Gastrocnemius medialis (tissue), 4 donors: ENCODE measurements around the gene MOV10. TPM values are rescaled to one million over a fixed set of nuclear protein-coding genes. Genes with fewer than 3 reads are reported as not detected.

Source experiments
- ATAC-seq, 2 donors: fragments of 150-250 bp; one replicate each; pipeline ENCODE4 v1.9.1; 2016
- DNase-seq, 2 donors: peaks; one replicate each; pipeline ENCODE4 v3.0.0-alpha.2; 2019
- H3K27ac ChIP-seq, 4 donors: fragments of 200-600 bp; sonication (generic); 1 replicate in 1 of 4; 2 replicates in 3 of 4; pipeline ENCODE4 v1.5.1; 2016 to 2018; ENCODE audit warnings: mild to moderate bottlenecking in 2 of 4, moderate library complexity in 1 of 4
- H3K27me3 ChIP-seq, 3 donors: fragments of 200-600 bp; sonication (generic) in 2 of 3; 1 replicate in 1 of 3; 2 replicates in 2 of 3; pipeline versions ENCODE4 v1.5.1 to v1.6.0; 2016 to 2019; ENCODE audit warnings: mild to moderate bottlenecking in 1 of 3, moderate library complexity in 1 of 3
- H3K36me3 ChIP-seq, 2 donors: fragments of 200-600 bp; sonication (generic) in 1 of 2; one replicate each; pipeline ENCODE4 v1.5.1; 2017 to 2018
- H3K4me1 ChIP-seq, 2 donors: fragments of 200-600 bp; sonication (generic) in 1 of 2; one replicate each; pipeline ENCODE4 v1.5.1; 2016 to 2017; ENCODE audit warnings: mild to moderate bottlenecking in 2 of 2
- H3K4me3 ChIP-seq, 4 donors: fragments of 200-600 bp; sonication (generic) in 3 of 4; 1 replicate in 1 of 4; 2 replicates in 3 of 4; pipeline ENCODE4 v1.5.1; 2016 to 2019; ENCODE audit warnings: mild to moderate bottlenecking in 2 of 4
- H3K9me3 ChIP-seq, 3 donors: fragments of 200-600 bp; sonication (generic) in 2 of 3; 1 replicate in 1 of 3; 2 replicates in 2 of 3; pipeline ENCODE4 v1.5.1; 2016 to 2019
- CTCF ChIP-seq, 5 experiments: fragments of 450-650 bp in 3 of 5; fragments of 200-600 bp in 2 of 5; sonication (generic) in 2 of 5; IDR thresholded peaks in 4 of 5; conservative IDR thresholded peaks in 1 of 5; 1 replicate in 4 of 5; 2 replicates in 1 of 5; pipeline ENCODE4 v1.5.1; 2016 to 2019; ENCODE audit warnings: antibody characterized with exemption in 5 of 5, mild to moderate bottlenecking in 3 of 5, moderate library complexity in 3 of 5
- POLR2A ChIP-seq, 2 donors: fragments of 450-650 bp; IDR thresholded peaks; one replicate each; pipeline ENCODE4 v1.6.1; 2017; ENCODE audit warnings: antibody characterized with exemption in 2 of 2, mild to moderate bottlenecking in 2 of 2, moderate library complexity in 2 of 2
- in situ Hi-C, 4 donors: fragments of 200-750 bp; cut with MboI; loops; one replicate each; pipeline versions ENCODE4 v1.15.0 to v1.8.0; 2017; ENCODE audit warnings: low sequenced_read_pairs in 4 of 4
- intact Hi-C: fragments of 100-400 bp; cut with DNase I; formaldehyde crosslinking; loops from one replicate; pipeline ENCODE4 v1.15.1; 2023; ENCODE audit warnings: low total_unique reads
- total RNA-seq, 4 donors: library from RNA; depleted of rRNA; stranded (reverse); fragments of >200 nt; gene quantifications; one replicate each; pipeline versions ENCODE4 v1.1.0 to v1.2.3, GENCODE V29; 2016

Gene MOV10
- total RNA-seq, 4 donors from 2014 or later = 2.8 to 7.2 (median 4.8) TPM

DNA sequence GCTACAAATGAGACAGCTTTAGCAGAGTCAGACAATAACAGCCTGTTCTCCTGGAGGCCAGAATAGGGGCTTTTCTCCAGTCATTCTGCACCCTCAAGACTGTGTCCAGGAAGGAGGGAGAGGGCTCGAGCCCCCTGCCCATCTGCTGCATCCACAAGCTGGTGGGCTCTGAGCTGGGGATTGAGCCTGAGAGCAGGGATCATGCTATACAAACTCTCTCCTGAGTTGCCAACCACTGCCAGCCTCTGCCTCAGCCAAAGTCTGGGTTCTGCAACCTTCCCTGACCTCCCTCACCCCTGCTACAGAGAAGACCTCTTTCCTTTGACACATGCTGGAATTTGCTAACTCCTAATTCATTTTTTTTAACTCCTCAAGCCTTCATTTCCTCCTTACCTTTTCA is 55.5 kb downstream of the MOV10 start:
- H3K4me1 ChIP-seq = no peaks in the 10 kb centered on the region
- intact Hi-C loops = no loop called here
- in situ Hi-C loops = loop anchor here in 2 of 4 donors (10.0 to 25.0 kb wide), 2 partner anchors 65 to 332 kb away; partner anchors contain the start of gene LRIG2 (in 1 of the 2)
- no peaks in the 10 kb centered on the region for H3K9me3 ChIP-seq
- no peaks in the 10 kb centered on the region for H3K36me3 ChIP-seq
- no peak for TF ChIP-seq CTCF (IDR thresholded peaks at IDR 0.05 in 4 of 5, conservative IDR thresholded peaks at IDR 0.05 in 1 of 5)
- TF ChIP-seq POLR2A (IDR thresholded peaks at IDR 0.05) = no peak
- H3K27me3 ChIP-seq = no peaks in the 10 kb centered on the region
- H3K4me3 ChIP-seq = no peak overlapping the region
- ATAC-seq (no peak), DNase-seq (no peak)
- no peak overlapping the region for H3K27ac ChIP-seq

- Histone ChIP-seq H3K4me1 (no peaks in the 10 kb centered on the region), H3K27ac (no peak overlapping the region), H3K27me3 (no peaks in the 10 kb centered on the region), H3K36me3 (no peaks in the 10 kb centered on the region), H3K4me3 (no peak overlapping the region), H3K9me3 (no peaks in the 10 kb centered on the region)
- intact Hi-C loops (no loop called here), in situ Hi-C loops (loop anchor here in 2 of 4 donors (10.0 to 25.0 kb wide), 2 partner anchors 63 to 331 kb away; partner anchors contain the start of gene LRIG2 (in 1 of the 2))
- TF ChIP-seq POLR2A (IDR thresholded peaks at IDR 0.05) (no peak), CTCF (IDR thresholded peaks at IDR 0.05 in 4 of 5, conservative IDR thresholded peaks at IDR 0.05 in 1 of 5) (no peak)
- DNase-seq (no peak), ATAC-seq (no peak)
These were observed 57.0 kb downstream of the MOV10 start for GRCh38 chr1:112731451-112731850.

DNA sequence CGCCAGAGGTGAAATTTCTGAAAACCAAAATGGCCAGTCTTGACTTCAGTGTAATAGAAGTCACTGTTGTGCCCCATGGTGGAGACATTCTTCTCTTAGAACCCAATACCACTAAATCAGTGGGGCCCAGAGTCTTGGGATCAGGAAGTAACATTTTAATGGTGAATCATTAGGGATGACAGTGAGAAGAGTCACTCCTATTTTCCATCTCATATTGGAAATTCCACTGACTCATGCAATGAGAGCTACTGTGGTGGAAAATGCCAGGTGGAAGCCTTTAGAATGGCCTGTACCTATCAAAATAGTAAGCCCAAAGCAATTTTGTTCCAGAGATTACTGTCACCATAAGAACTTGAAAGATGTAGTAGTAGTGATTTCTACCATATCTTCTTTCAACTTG is 61.3 kb downstream of the MOV10 start:
- Histone ChIP-seq H3K4me3 (no peak overlapping the region), H3K9me3 (no peaks in the 10 kb centered on the region), H3K36me3 (no peaks in the 10 kb centered on the region), H3K27me3 (peaks cover 0 to 7% (median 3%) of the 10 kb centered on the region in 3 donors), H3K27ac (no peak overlapping the region), H3K4me1 (no peaks in the 10 kb centered on the region)
- TF ChIP-seq CTCF (IDR thresholded peaks at IDR 0.05 in 4 of 5, conservative IDR thresholded peaks at IDR 0.05 in 1 of 5) (no peak), POLR2A (IDR thresholded peaks at IDR 0.05) (no peak)
- intact Hi-C loops = no loop called here
- ATAC-seq (no peak), DNase-seq (no peak)
- in situ Hi-C loops = loop anchor here in 2 of 4 donors (10.0 to 25.0 kb wide), 2 partner anchors 59 to 327 kb away; partner anchors contain the start of gene LRIG2 (in 1 of the 2)

DNA sequence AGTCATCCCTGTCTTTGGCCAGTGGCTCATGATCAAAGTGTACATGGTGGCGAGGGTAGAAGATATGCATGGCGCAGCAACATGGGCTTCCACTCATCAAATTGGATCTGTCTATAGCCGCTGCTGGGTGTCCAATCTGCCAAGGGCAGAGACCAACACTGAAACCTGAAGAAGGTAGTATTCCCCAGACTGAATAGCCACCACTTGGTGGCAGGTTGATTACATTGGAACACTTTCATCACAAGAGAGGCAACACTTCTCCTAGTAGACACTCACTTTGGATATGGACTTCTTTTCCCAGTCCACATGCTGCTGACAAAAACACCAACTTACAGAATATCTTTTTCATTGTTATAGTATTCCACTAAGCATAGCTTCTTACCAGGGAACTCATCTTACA is 63.1 kb downstream of the MOV10 start:
- intact Hi-C loops = no loop called here
- H3K27ac ChIP-seq = no peak overlapping the region
- no peak for ATAC-seq
- no peak overlapping the region for H3K4me3 ChIP-seq
- no peaks in the 10 kb centered on the region for H3K9me3 ChIP-seq
- H3K4me1 ChIP-seq = no peaks in the 10 kb centered on the region
- TF ChIP-seq CTCF (IDR thresholded peaks at IDR 0.05 in 4 of 5, conservative IDR thresholded peaks at IDR 0.05 in 1 of 5) = no peak
- DNase-seq = no peak
- no peaks in the 10 kb centered on the region for H3K36me3 ChIP-seq
- in situ Hi-C loops = loop anchor here in 2 of 4 donors (10.0 to 25.0 kb wide), 2 partner anchors 57 to 325 kb away; partner anchors contain the start of gene LRIG2 (in 1 of the 2)
- H3K27me3 ChIP-seq = peaks cover 5 to 12% (median 8%) of the 10 kb centered on the region in 3 donors
